CD14-positive monocyte (primary cell): ENCODE results near the gene KLK10. TPM values are rescaled to one million over a fixed set of nuclear protein-coding genes. Genes with fewer than 3 reads are reported as not detected.

Source experiments
- DNase-seq, 3 donors: peaks; one replicate each; pipeline ENCODE4 v3.0.0-alpha.2; 2011 to 2022
- H2AFZ ChIP-seq: 2 replicates; pipeline ENCODE4 v1.6.0; 2012; ENCODE audit warnings: mild to moderate bottlenecking, low read depth, low read length, inconsistent platforms; ENCODE audit not compliant: insufficient read depth, poor library complexity, severe bottlenecking
- H3K27ac ChIP-seq, 2 donors: 1 replicate in 1 of 2; 2 replicates in 1 of 2; pipeline ENCODE4 v1.5.1; 2012 to 2013; ENCODE audit warnings: low read length in 2 of 2, control low read depth in 1 of 2, inconsistent platforms in 1 of 2, low read depth in 1 of 2, mild to moderate bottlenecking in 1 of 2
- H3K27me3 ChIP-seq, 2 donors: one replicate each; pipeline versions ENCODE4 v1.6.0 to v1.6.1; 2011 to 2013; ENCODE audit warnings: low read length in 2 of 2; ENCODE audit not compliant: control insufficient read depth in 2 of 2, insufficient read depth in 2 of 2
- H3K36me3 ChIP-seq, 2 donors: replicated peaks in 1 of 2; 1 replicate in 1 of 2; 2 replicates in 1 of 2; pipeline versions ENCODE4 v1.5.1 to v1.6.1; 2012 to 2013; ENCODE audit warnings: low read length in 2 of 2, control low read depth in 1 of 2, inconsistent platforms in 1 of 2, mild to moderate bottlenecking in 1 of 2; ENCODE audit not compliant: insufficient read depth in 2 of 2, control insufficient read depth in 1 of 2
- H3K4me1 ChIP-seq, 2 donors: 1 replicate in 1 of 2; 2 replicates in 1 of 2; pipeline versions ENCODE4 v1.5.1 to v1.6.1; 2012 to 2013; ENCODE audit warnings: low read length in 2 of 2, control low read depth in 1 of 2, inconsistent platforms in 1 of 2, mild to moderate bottlenecking in 1 of 2, moderate library complexity in 1 of 2; ENCODE audit not compliant: insufficient read depth in 2 of 2, control insufficient read depth in 1 of 2
- H3K4me2 ChIP-seq: replicated peaks from 2 replicates; pipeline ENCODE3; 2012; ENCODE audit warnings: low read length, moderate library complexity, mild to moderate bottlenecking; ENCODE audit not compliant: poor library complexity, severe bottlenecking; ENCODE audit errors: extremely low read depth
- H3K4me3 ChIP-seq, 3 experiments: fragments of 200-600 bp in 1 of 3; sonication (generic) in 1 of 3; replicated peaks in 1 of 3; 1 replicate in 2 of 3; 2 replicates in 1 of 3; pipeline ENCODE4 v1.5.1; 2011 to 2013; ENCODE audit warnings: low read length in 3 of 3, mild to moderate bottlenecking in 3 of 3, control low read depth in 2 of 3, low read depth in 2 of 3, inconsistent platforms in 1 of 3, moderate library complexity in 1 of 3
- H3K79me2 ChIP-seq: 2 replicates; pipeline ENCODE4 v1.6.0; 2012; ENCODE audit warnings: mild to moderate bottlenecking, control low read depth, inconsistent platforms, low read length, moderate library complexity; ENCODE audit not compliant: insufficient read depth
- H3K9ac ChIP-seq: 2 replicates; pipeline ENCODE4 v1.6.0; 2017; ENCODE audit warnings: low read length, mild to moderate bottlenecking; ENCODE audit not compliant: insufficient read depth, poor library complexity, severe bottlenecking
- H3K9me3 ChIP-seq, 2 donors: replicated peaks in 1 of 2; 1 replicate in 1 of 2; 2 replicates in 1 of 2; pipeline versions ENCODE4 v1.5.1 to v1.6.1; 2012 to 2013; ENCODE audit warnings: low read length in 2 of 2, control low read depth in 1 of 2; ENCODE audit not compliant: control insufficient read depth in 1 of 2, insufficient read depth in 1 of 2
- H4K20me1 ChIP-seq: 2 replicates; pipeline ENCODE4 v1.6.0; 2012; ENCODE audit warnings: mild to moderate bottlenecking, low read length, control low read depth, moderate library complexity; ENCODE audit not compliant: insufficient read depth
- H3K27ac Mint-ChIP-seq, 7 donors: one replicate each; pipeline ENCODE4 v1.8.0; 2020; ENCODE audit warnings: mild to moderate bottlenecking in 7 of 7, mixed read lengths in 7 of 7, moderate library complexity in 6 of 7, inconsistent platforms in 2 of 7
- H3K27me3 Mint-ChIP-seq, 3 donors: one replicate each; pipeline ENCODE4 v1.8.0; 2021 to 2022; ENCODE audit warnings: low read depth in 3 of 3, mild to moderate bottlenecking in 3 of 3, mixed read lengths in 3 of 3, moderate library complexity in 3 of 3, inconsistent platforms in 1 of 3
- H3K36me3 Mint-ChIP-seq, 2 donors: one replicate each; pipeline ENCODE4 v1.8.0; 2020; ENCODE audit warnings: mixed read lengths in 2 of 2, inconsistent platforms in 1 of 2, mild to moderate bottlenecking in 1 of 2
- H3K4me1 Mint-ChIP-seq: one replicate; pipeline ENCODE4 v1.8.0; 2020; ENCODE audit warnings: mild to moderate bottlenecking, mixed read lengths
- H3K4me3 Mint-ChIP-seq, 2 donors: one replicate each; pipeline ENCODE4 v1.8.0; 2020; ENCODE audit warnings: mild to moderate bottlenecking in 2 of 2, mixed read lengths in 2 of 2, moderate library complexity in 1 of 2
- H3K9me3 Mint-ChIP-seq, 7 donors: one replicate each; pipeline ENCODE4 v1.8.0; 2020 to 2022; ENCODE audit warnings: mixed read lengths in 7 of 7, mild to moderate bottlenecking in 6 of 7, moderate library complexity in 6 of 7, inconsistent platforms in 2 of 7
- WGBS: methylation state at CpG from one replicate; pipeline ENCODE4 v1.1.5; 2013; ENCODE audit warnings: missing lambda C conversion rate; ENCODE audit not compliant: insufficient coverage; 5-methylcytosine and 5-hydroxymethylcytosine counted together
- intact Hi-C, 2 donors: fragments of 100-400 bp; cut with micrococcal nuclease; formaldehyde crosslinking; loops; one replicate each; pipeline versions ENCODE4 v1.15.0 to v1.15.1; 2023
- polyA plus RNA-seq, 3 donors: library from polyadenylated mRNA; depleted of rRNA in 1 of 3; unstranded in 2 of 3; stranded (reverse) in 1 of 3; fragments of 300-500 nt in 2 of 3; fragments of >200 nt in 1 of 3; fragmentation: Illumina TruSeq in 2 of 3; gene quantifications; 1 replicate in 2 of 3; 2 replicates in 1 of 3; pipeline ENCODE4 v1.2.3, GENCODE V29; 2012 to 2021
- TF ChIP-seq, protein P1 (sequence below): fragments of 200-600 bp; IDR thresholded peaks from one replicate; pipeline ENCODE4 v1.8.0; 2022; ENCODE audit warnings: antibody characterized with exemption, mild to moderate bottlenecking

KLK10 gene
- polyA plus RNA-seq, 3 donors = not detected

- TF ChIP-seq, protein P1, sequence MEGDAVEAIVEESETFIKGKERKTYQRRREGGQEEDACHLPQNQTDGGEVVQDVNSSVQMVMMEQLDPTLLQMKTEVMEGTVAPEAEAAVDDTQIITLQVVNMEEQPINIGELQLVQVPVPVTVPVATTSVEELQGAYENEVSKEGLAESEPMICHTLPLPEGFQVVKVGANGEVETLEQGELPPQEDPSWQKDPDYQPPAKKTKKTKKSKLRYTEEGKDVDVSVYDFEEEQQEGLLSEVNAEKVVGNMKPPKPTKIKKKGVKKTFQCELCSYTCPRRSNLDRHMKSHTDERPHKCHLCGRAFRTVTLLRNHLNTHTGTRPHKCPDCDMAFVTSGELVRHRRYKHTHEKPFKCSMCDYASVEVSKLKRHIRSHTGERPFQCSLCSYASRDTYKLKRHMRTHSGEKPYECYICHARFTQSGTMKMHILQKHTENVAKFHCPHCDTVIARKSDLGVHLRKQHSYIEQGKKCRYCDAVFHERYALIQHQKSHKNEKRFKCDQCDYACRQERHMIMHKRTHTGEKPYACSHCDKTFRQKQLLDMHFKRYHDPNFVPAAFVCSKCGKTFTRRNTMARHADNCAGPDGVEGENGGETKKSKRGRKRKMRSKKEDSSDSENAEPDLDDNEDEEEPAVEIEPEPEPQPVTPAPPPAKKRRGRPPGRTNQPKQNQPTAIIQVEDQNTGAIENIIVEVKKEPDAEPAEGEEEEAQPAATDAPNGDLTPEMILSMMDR = no peak
- H3K27me3 ChIP-seq = peaks cover 19 to 55% of the 10 kb centered on the region in 2 donors
- Mint-ChIP-seq H3K9me3 (peaks cover 6 to 23% (median 17%) of the 10 kb centered on the region in 7 donors), H3K4me3 (peak overlapping the region; percentile 83 to 95), H3K4me1 (peaks cover 34% of the 10 kb centered on the region), H3K27me3 (peaks cover 62 to 79% (median 71%) of the 10 kb centered on the region in 3 donors), H3K27ac (no peak overlapping the region), H3K36me3 (peaks cover 0 to 12% of the 10 kb centered on the region in 2 donors)
- H3K4me3 ChIP-seq = peak overlapping the region in 2 of 3 experiments; percentile 35 to 43
- no peaks in the 10 kb centered on the region for H4K20me1 ChIP-seq
- no peak overlapping the region for H3K27ac ChIP-seq
- no peak overlapping the region for H3K9ac ChIP-seq
- H3K36me3 ChIP-seq = no peaks in the 10 kb centered on the region
- H2AFZ ChIP-seq = peak overlapping the region; percentile 57
- peak overlapping the region; percentile 63 for H3K4me2 ChIP-seq
- peaks cover 0 to 28% of the 10 kb centered on the region in 2 donors for H3K9me3 ChIP-seq
- intact Hi-C loops = loop anchor here in 1 of 2 donors (5.0 kb wide), 1 partner anchor 153 kb away; no protein-coding TSS in a partner anchor
- 1% methylated on average over 32 of the region's 68 CpGs for WGBS
- peaks cover 24 to 26% of the 10 kb centered on the region in 2 donors for H3K4me1 ChIP-seq
- H3K79me2 ChIP-seq = no peaks in the 10 kb centered on the region
- no peak for DNase-seq
These were observed 565 bp downstream of the KLK10 start for GRCh38 chr19:51018745-51019543.

GRCh38 chr19:51016798-51017683, 2.5 kb downstream of the KLK10 start:
- Mint-ChIP-seq H3K36me3 (peaks cover 0 to 12% of the 10 kb centered on the region in 2 donors), H3K4me3 (peak overlapping the region; percentile 69 to 95), H3K27ac (peak overlapping the region in 1 of 7 donors; percentile 57), H3K9me3 (peaks cover 6 to 23% (median 17%) of the 10 kb centered on the region in 7 donors), H3K27me3 (peaks cover 63 to 73% (median 65%) of the 10 kb centered on the region in 3 donors), H3K4me1 (peaks cover 34% of the 10 kb centered on the region)
- no peak overlapping the region for H3K4me3 ChIP-seq
- H2AFZ ChIP-seq = peak overlapping the region; percentile 17
- intact Hi-C loops = loop anchor here in 1 of 2 donors (5.0 kb wide), 1 partner anchor 155 kb away; no protein-coding TSS in a partner anchor
- H3K36me3 ChIP-seq = no peaks in the 10 kb centered on the region
- H3K27ac ChIP-seq = no peak overlapping the region
- peaks cover 0 to 28% of the 10 kb centered on the region in 2 donors for H3K9me3 ChIP-seq
- TF ChIP-seq, protein P1 = peak; percentile 73
- H4K20me1 ChIP-seq = no peaks in the 10 kb centered on the region
- H3K4me1 ChIP-seq = peaks cover 24 to 26% of the 10 kb centered on the region in 2 donors
- no peak overlapping the region for H3K4me2 ChIP-seq
- peaks cover 19 to 53% of the 10 kb centered on the region in 2 donors for H3K27me3 ChIP-seq
- WGBS = 2% methylated on average over 57 of the region's 68 CpGs
- no peak overlapping the region for H3K9ac ChIP-seq
- DNase-seq = peak in 2 of 3 donors; percentile 12 to 39
- no peaks in the 10 kb centered on the region for H3K79me2 ChIP-seq
